Large intestine (tissue), 3 donors: ENCODE data around the gene FAM117B. TPM values are rescaled to one million over a fixed set of nuclear protein-coding genes. Genes with fewer than 3 reads are reported as not detected.
A peak's percentile ranks its signal among the peaks of the same experiment; 100 is the strongest.

Source experiments
- DNase-seq, 2 donors: peaks; one replicate each; pipeline versions ENCODE4 v3.0.0 to v3.0.0-alpha.2; 2013
- H3K27ac ChIP-seq: one replicate; pipeline ENCODE4 v1.5.1; 2013; ENCODE audit warnings: low read length
- H3K27me3 ChIP-seq: 2 replicates; pipeline ENCODE4 v1.6.1; 2013; ENCODE audit warnings: low read length; ENCODE audit not compliant: control insufficient read depth, insufficient read depth
- H3K36me3 ChIP-seq: 2 replicates; pipeline ENCODE4 v1.6.1; 2013; ENCODE audit warnings: low read length; ENCODE audit not compliant: control insufficient read depth, insufficient read depth
- H3K4me1 ChIP-seq: one replicate; pipeline ENCODE4 v1.6.1; 2013; ENCODE audit warnings: low read length; ENCODE audit not compliant: control insufficient read depth, insufficient read depth
- H3K4me3 ChIP-seq: one replicate; pipeline ENCODE4 v1.5.1; 2013; ENCODE audit warnings: low read length
- H3K9me3 ChIP-seq: one replicate; pipeline ENCODE4 v1.6.1; 2013; ENCODE audit warnings: mild to moderate bottlenecking, low read depth, low read length, moderate library complexity; ENCODE audit not compliant: control insufficient read depth
- WGBS: methylation state at CpG from one replicate; pipeline ENCODE4 v1.1.5; 2013; ENCODE audit warnings: low lambda C conversion rate; ENCODE audit not compliant: insufficient coverage; 5-methylcytosine and 5-hydroxymethylcytosine counted together
- polyA plus RNA-seq: library from polyadenylated mRNA; unstranded; fragments of 120-200 nt; gene quantifications from one replicate; pipeline ENCODE4 v1.2.1, GENCODE V29; 2013

Gene FAM117B
- polyA plus RNA-seq, 1 donor, result 12.2 TPM

- peaks cover 10% of the 10 kb centered on the region for H3K4me1 ChIP-seq
- H3K36me3 ChIP-seq, result peaks cover 5% of the 10 kb centered on the region
- no peak overlapping the region for H3K4me3 ChIP-seq
- H3K27ac ChIP-seq, result no peak overlapping the region
- 80% methylated on average over 1 of the region's 1 CpG for WGBS
- no peak for DNase-seq
- H3K9me3 ChIP-seq, result no peaks in the 10 kb centered on the region
- no peaks in the 10 kb centered on the region for H3K27me3 ChIP-seq
These were observed 136.6 kb downstream of the FAM117B start for GRCh38 chr2:202771336-202771735.

GRCh38 chr2:202771741-202772460, 137.1 kb downstream of the FAM117B start:
- H3K4me1 ChIP-seq, result peaks cover 10% of the 10 kb centered on the region
- no peak overlapping the region for H3K27ac ChIP-seq
- no peak for DNase-seq
- no peaks in the 10 kb centered on the region for H3K9me3 ChIP-seq
- no peak overlapping the region for H3K4me3 ChIP-seq
- H3K27me3 ChIP-seq, result no peaks in the 10 kb centered on the region
- 0% methylated on average over 1 of the region's 7 CpGs for WGBS
- peaks cover 5% of the 10 kb centered on the region for H3K36me3 ChIP-seq

- peak; percentile 66 to 83 for DNase-seq
- Histone ChIP-seq H3K4me1 (peaks cover 9% of the 10 kb centered on the region), H3K27ac (peak overlapping the region; percentile 26), H3K4me3 (no peak overlapping the region), H3K27me3 (no peaks in the 10 kb centered on the region), H3K9me3 (no peaks in the 10 kb centered on the region), H3K36me3 (peaks cover 5% of the 10 kb centered on the region)
- WGBS, result 20% methylated on average over 1 of the region's 6 CpGs
These were observed 138.7 kb downstream of the FAM117B start for GRCh38 chr2:202773301-202773973.

GRCh38 chr2:202774104-202774503, 139.3 kb downstream of the FAM117B start:
- Histone ChIP-seq H3K4me1 (peaks cover 8% of the 10 kb centered on the region), H3K36me3 (peaks cover 5% of the 10 kb centered on the region), H3K27ac (peak overlapping the region; percentile 26), H3K27me3 (no peaks in the 10 kb centered on the region), H3K9me3 (no peaks in the 10 kb centered on the region), H3K4me3 (no peak overlapping the region)
- DNase-seq, result no peak
- WGBS, result no CpG with 5 or more reads among the region's 37 CpGs

- Histone ChIP-seq H3K9me3 (no peaks in the 10 kb centered on the region), H3K27ac (no peak overlapping the region), H3K4me3 (no peak overlapping the region), H3K4me1 (peaks cover 8% of the 10 kb centered on the region), H3K27me3 (no peaks in the 10 kb centered on the region), H3K36me3 (peaks cover 7% of the 10 kb centered on the region)
- DNase-seq, result no peak
- 60% methylated on average over 1 of the region's 2 CpGs for WGBS
These were observed 143.4 kb downstream of the FAM117B start for GRCh38 chr2:202778217-202778616.

- no peak for DNase-seq
- no peaks in the 10 kb centered on the region for H3K4me1 ChIP-seq
- peaks cover 10% of the 10 kb centered on the region for H3K36me3 ChIP-seq
- no peaks in the 10 kb centered on the region for H3K9me3 ChIP-seq
- H3K4me3 ChIP-seq, result no peak overlapping the region
- no peak overlapping the region for H3K27ac ChIP-seq
- H3K27me3 ChIP-seq, result no peaks in the 10 kb centered on the region
These were observed 145.8 kb downstream of the FAM117B start for GRCh38 chr2:202780514-202781021.

- no peak for DNase-seq
- Histone ChIP-seq H3K27me3 (no peaks in the 10 kb centered on the region), H3K36me3 (peaks cover 17% of the 10 kb centered on the region), H3K4me1 (no peaks in the 10 kb centered on the region), H3K9me3 (no peaks in the 10 kb centered on the region), H3K4me3 (no peak overlapping the region), H3K27ac (no peak overlapping the region)
- 71% methylated on average over 1 of the region's 3 CpGs for WGBS
These were observed 148.3 kb downstream of the FAM117B start for GRCh38 chr2:202782940-202783558.

GRCh38 chr2:202786842-202787241, 152.1 kb downstream of the FAM117B start:
- H3K36me3 ChIP-seq, result peaks cover 17% of the 10 kb centered on the region
- no peak overlapping the region for H3K4me3 ChIP-seq
- WGBS, result 17% methylated on average over 1 of the region's 2 CpGs
- H3K4me1 ChIP-seq, result no peaks in the 10 kb centered on the region
- no peak overlapping the region for H3K27ac ChIP-seq
- H3K9me3 ChIP-seq, result no peaks in the 10 kb centered on the region
- H3K27me3 ChIP-seq, result no peaks in the 10 kb centered on the region
- no peak for DNase-seq

- no CpG with 5 or more reads among the region's 2 CpGs for WGBS
- no peaks in the 10 kb centered on the region for H3K27me3 ChIP-seq
- no peak for DNase-seq
These were observed 155.9 kb downstream of the FAM117B start for GRCh38 chr2:202790676-202791075.

GRCh38 chr2:202797944-202798343, 163.2 kb downstream of the FAM117B start:
- DNase-seq, result no peak
- H3K27ac ChIP-seq, result no peak overlapping the region
- no peak overlapping the region for H3K4me3 ChIP-seq
- H3K4me1 ChIP-seq, result no peaks in the 10 kb centered on the region
- no peaks in the 10 kb centered on the region for H3K27me3 ChIP-seq
- no peaks in the 10 kb centered on the region for H3K9me3 ChIP-seq
- peaks cover 4% of the 10 kb centered on the region for H3K36me3 ChIP-seq

More at GRCh38 chr2:202790676-202791075, 155.9 kb downstream of the FAM117B start:
- Histone ChIP-seq H3K36me3 (peaks cover 14% of the 10 kb centered on the region), H3K4me1 (no peaks in the 10 kb centered on the region), H3K4me3 (no peak overlapping the region), H3K9me3 (no peaks in the 10 kb centered on the region), H3K27ac (no peak overlapping the region)
